Keratinocyte (primary cell): ENCODE measurements around the gene GRIA4. TPM values are rescaled to one million over a fixed set of nuclear protein-coding genes. Genes with fewer than 3 reads are reported as not detected.

Experiments
- DNase-seq: peaks from one replicate; pipeline ENCODE4 v3.0.0-alpha.2; 2011; ENCODE audit warnings: low read depth, missing footprints, low spot score
- FAIRE-seq: peaks from 2 replicates; lab custom pipeline; 2011; peaks lifted over from hg19 to GRCh38; lab: Jason Lieb, UNC
- H2AFZ ChIP-seq: 2 replicates; pipeline ENCODE4 v1.6.0; 2012; ENCODE audit warnings: low read length, control low read depth, inconsistent platforms; ENCODE audit not compliant: control insufficient read depth
- H3K27ac ChIP-seq: 2 replicates; pipeline ENCODE4 v1.5.1; 2011; ENCODE audit warnings: low read length; ENCODE audit not compliant: control insufficient read depth, insufficient read depth
- H3K27me3 ChIP-seq: 3 replicates; pipeline ENCODE4 v1.6.0; 2011; ENCODE audit warnings: low read length; ENCODE audit not compliant: control insufficient read depth, insufficient read depth; ENCODE audit errors: extremely low read depth
- H3K36me3 ChIP-seq, 2 experiments: 2 replicates in 1 of 2; 3 replicates in 1 of 2; pipeline ENCODE4 v1.5.1; 2011; ENCODE audit warnings: low read length in 2 of 2, mild to moderate bottlenecking in 1 of 2; ENCODE audit not compliant: control insufficient read depth in 2 of 2, insufficient read depth in 2 of 2; ENCODE audit errors: extremely low read depth in 1 of 2
- H3K4me1 ChIP-seq: 3 replicates; pipeline ENCODE4 v1.5.1; 2011; ENCODE audit warnings: low read length; ENCODE audit not compliant: control insufficient read depth, insufficient read depth; ENCODE audit errors: extremely low read depth
- H3K4me2 ChIP-seq: 3 replicates; pipeline ENCODE4 v1.6.0; 2011; ENCODE audit warnings: low read depth, low read length; ENCODE audit not compliant: control insufficient read depth, insufficient read depth; ENCODE audit errors: extremely low read depth
- H3K4me3 ChIP-seq, 3 experiments: fragments of 200-600 bp in 1 of 3; sonication (generic) in 1 of 3; 2 replicates in 2 of 3; 3 replicates in 1 of 3; pipeline ENCODE4 v1.5.1; 2011 to 2016; ENCODE audit warnings: low read length in 3 of 3, mild to moderate bottlenecking in 3 of 3, control low read depth in 2 of 3, inconsistent platforms in 1 of 3, low read depth in 1 of 3, mixed read lengths in 1 of 3, mixed run types in 1 of 3, moderate library complexity in 1 of 3; ENCODE audit not compliant: control insufficient read depth in 2 of 3, insufficient read depth in 2 of 3; ENCODE audit errors: extremely low read depth in 1 of 3
- H3K79me2 ChIP-seq: 2 replicates; pipeline ENCODE4 v1.6.0; 2012; ENCODE audit warnings: low read length; ENCODE audit not compliant: control insufficient read depth, insufficient read depth
- H3K9ac ChIP-seq: 3 replicates; pipeline ENCODE4 v1.6.0; 2011; ENCODE audit warnings: low read length; ENCODE audit not compliant: control insufficient read depth, insufficient read depth; ENCODE audit errors: extremely low read depth
- H3K9me1 ChIP-seq: 3 replicates; pipeline ENCODE4 v1.6.0; 2011; ENCODE audit warnings: low read length; ENCODE audit not compliant: control insufficient read depth, insufficient read depth; ENCODE audit errors: extremely low read depth
- H3K9me3 ChIP-seq: 2 replicates; pipeline ENCODE4 v1.5.1; 2012; ENCODE audit warnings: low read depth, low read length; ENCODE audit not compliant: control insufficient read depth
- H4K20me1 ChIP-seq: 3 replicates; pipeline ENCODE4 v1.6.0; 2011; ENCODE audit warnings: low read length; ENCODE audit not compliant: control insufficient read depth, insufficient read depth; ENCODE audit errors: extremely low read depth
- EZH2 ChIP-seq: IDR thresholded peaks from one replicate; pipeline ENCODE4 v1.6.1; 2012; ENCODE audit warnings: inconsistent platforms, mild to moderate bottlenecking, low read length, moderate library complexity
- dilution Hi-C: fragments of 300-500 bp; cut with MboI; formaldehyde crosslinking; loops from one replicate; pipeline ENCODE4 v1.7.0; 2020; ENCODE audit warnings: low sequenced_read_pairs; ENCODE audit not compliant: extremely low pct_ligation_motif_present
- polyA plus RNA-seq, 5 experiments: library from polyadenylated mRNA; depleted of rRNA in 3 of 5; stranded (reverse) in 3 of 5; stranded (forward) in 1 of 5; unstranded in 1 of 5; fragments of >200 nt; gene quantifications; 1 replicate in 1 of 5; 2 replicates in 3 of 5; 3 replicates in 1 of 5; pipeline versions ENCODE4 v1.2.1 to v1.2.3, GENCODE V29; 2011 to 2012; ENCODE audit warnings: missing spikeins in 2 of 5, low read depth in 1 of 5, low replicate concordance in 1 of 5
- TF ChIP-seq, protein P1 (sequence below), 3 experiments: IDR thresholded peaks in 1 of 3; conservative IDR thresholded peaks in 1 of 3; optimal IDR thresholded peaks in 1 of 3; 2 replicates in 2 of 3; 3 replicates in 1 of 3; pipeline versions ENCODE3 to v1.5.1; 2011; ENCODE audit warnings: low read length in 3 of 3, mild to moderate bottlenecking in 3 of 3, moderate library complexity in 2 of 3, control low read depth in 1 of 3, inconsistent platforms in 1 of 3; ENCODE audit not compliant: insufficient read depth in 2 of 3; ENCODE audit errors: extremely low read depth in 1 of 3

Gene GRIA4
- polyA plus RNA-seq, 1 donor (not counting 4 experiments of a cell fraction or from before 2014, with no cell fraction given): not detected

DNA sequence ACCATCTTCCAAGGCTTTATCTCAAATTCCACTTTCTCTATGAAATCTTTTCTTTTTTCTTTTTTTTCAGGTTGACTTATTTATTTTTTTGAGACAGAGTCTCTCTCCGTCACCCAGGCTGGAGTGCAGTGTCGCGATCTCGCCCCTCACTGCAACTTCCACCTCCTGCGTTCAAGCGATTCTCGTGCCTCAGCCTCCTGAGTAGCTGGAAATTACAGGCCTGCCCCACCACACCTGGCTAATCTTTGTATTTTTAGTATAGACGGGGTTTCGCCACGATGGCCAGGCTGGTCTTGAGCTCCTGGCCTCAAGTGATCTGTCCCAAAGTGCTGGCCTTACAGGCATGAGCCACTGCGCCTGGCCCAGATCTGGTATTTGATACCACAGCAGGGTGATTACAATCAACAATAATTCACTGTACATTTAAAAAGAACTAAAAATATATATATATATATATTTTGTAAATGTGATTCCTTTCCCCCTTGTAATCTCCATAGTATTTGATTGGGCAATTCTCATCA is 290.7 kb downstream of the GRIA4 start:
- no peak overlapping the region for H3K9ac ChIP-seq
- no peak overlapping the region for H2AFZ ChIP-seq
- H3K36me3 ChIP-seq: no peaks in the 10 kb centered on the region
- TF ChIP-seq, protein P1, sequence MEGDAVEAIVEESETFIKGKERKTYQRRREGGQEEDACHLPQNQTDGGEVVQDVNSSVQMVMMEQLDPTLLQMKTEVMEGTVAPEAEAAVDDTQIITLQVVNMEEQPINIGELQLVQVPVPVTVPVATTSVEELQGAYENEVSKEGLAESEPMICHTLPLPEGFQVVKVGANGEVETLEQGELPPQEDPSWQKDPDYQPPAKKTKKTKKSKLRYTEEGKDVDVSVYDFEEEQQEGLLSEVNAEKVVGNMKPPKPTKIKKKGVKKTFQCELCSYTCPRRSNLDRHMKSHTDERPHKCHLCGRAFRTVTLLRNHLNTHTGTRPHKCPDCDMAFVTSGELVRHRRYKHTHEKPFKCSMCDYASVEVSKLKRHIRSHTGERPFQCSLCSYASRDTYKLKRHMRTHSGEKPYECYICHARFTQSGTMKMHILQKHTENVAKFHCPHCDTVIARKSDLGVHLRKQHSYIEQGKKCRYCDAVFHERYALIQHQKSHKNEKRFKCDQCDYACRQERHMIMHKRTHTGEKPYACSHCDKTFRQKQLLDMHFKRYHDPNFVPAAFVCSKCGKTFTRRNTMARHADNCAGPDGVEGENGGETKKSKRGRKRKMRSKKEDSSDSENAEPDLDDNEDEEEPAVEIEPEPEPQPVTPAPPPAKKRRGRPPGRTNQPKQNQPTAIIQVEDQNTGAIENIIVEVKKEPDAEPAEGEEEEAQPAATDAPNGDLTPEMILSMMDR (optimal IDR thresholded peaks at IDR 0.05 in 1 of 3, IDR thresholded peaks at IDR 0.05 in 1 of 3, conservative IDR thresholded peaks at IDR 0.05 in 1 of 3; ENCODE audit: extremely low read depth in 1 of 3, insufficient read depth in 2 of 3, low read length in 3 of 3): no peak
- no peak for TF ChIP-seq EZH2
- no peak for FAIRE-seq
- no peak overlapping the region for H3K4me3 ChIP-seq
- dilution Hi-C loops: no loop called here
- no peaks in the 10 kb centered on the region for H4K20me1 ChIP-seq
- no peak for DNase-seq
- H3K9me1 ChIP-seq: no peaks in the 10 kb centered on the region
- no peaks in the 10 kb centered on the region for H3K9me3 ChIP-seq
- H3K27ac ChIP-seq: no peak overlapping the region
- no peaks in the 10 kb centered on the region for H3K4me1 ChIP-seq
- H3K27me3 ChIP-seq: no peaks in the 10 kb centered on the region
- H3K4me2 ChIP-seq: no peak overlapping the region
- H3K79me2 ChIP-seq: no peaks in the 10 kb centered on the region

DNA sequence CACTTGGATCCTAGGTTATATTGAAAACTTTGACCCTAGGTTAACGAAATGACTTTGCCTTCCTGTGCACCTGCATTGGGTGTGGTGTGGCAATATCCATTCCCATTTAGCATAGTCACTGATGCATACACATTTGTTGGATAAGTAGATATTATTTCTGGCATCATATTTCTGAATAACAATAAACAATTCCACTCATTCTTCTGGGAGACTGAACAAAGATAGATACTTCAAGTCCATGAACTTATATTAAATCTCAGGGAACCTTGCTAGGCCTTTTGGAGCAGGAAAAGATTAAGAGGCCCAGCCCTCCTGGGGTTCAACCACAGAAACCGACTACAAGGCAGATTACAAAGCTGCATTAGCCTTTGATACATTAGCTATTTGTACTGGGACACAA is 293.2 kb downstream of the GRIA4 start:
- Histone ChIP-seq H3K79me2 (no peaks in the 10 kb centered on the region), H2AFZ (no peak overlapping the region), H3K9ac (no peak overlapping the region), H3K4me2 (no peak overlapping the region), H3K27me3 (no peaks in the 10 kb centered on the region), H3K4me1 (no peaks in the 10 kb centered on the region), H3K27ac (no peak overlapping the region), H3K4me3 (no peak overlapping the region), H3K9me3 (no peaks in the 10 kb centered on the region), H3K9me1 (no peaks in the 10 kb centered on the region), H3K36me3 (no peaks in the 10 kb centered on the region), H4K20me1 (no peaks in the 10 kb centered on the region)
- dilution Hi-C loops: no loop called here
- FAIRE-seq (no peak), DNase-seq (no peak)
- TF ChIP-seq, protein P1 (optimal IDR thresholded peaks at IDR 0.05 in 1 of 3, IDR thresholded peaks at IDR 0.05 in 1 of 3, conservative IDR thresholded peaks at IDR 0.05 in 1 of 3; ENCODE audit: extremely low read depth in 1 of 3, insufficient read depth in 2 of 3, low read length in 3 of 3): no peak
- TF ChIP-seq EZH2: no peak
